8988T (cell line): ENCODE measurements around the gene LTO1.

Source experiments
- DNase-seq: peaks from one replicate; pipeline ENCODE4 v3.0.0; 2011

The LTO1 gene

GRCh38 chr11:69674886-69675714, at the start of gene LTO1:
LTO1 (minus strand) TSS chr11:69675353; CDS start chr11:69675239, 114 bp downstream.
- DNase-seq: peak; percentile 98

GRCh38 chr11:69721745-69722144, 46.6 kb upstream of the LTO1 start:
- peak; percentile 69 for DNase-seq

GRCh38 chr11:69721106-69721505, 46.0 kb upstream of the LTO1 start:
- DNase-seq: no peak

GRCh38 chr11:69718912-69719311, 43.8 kb upstream of the LTO1 start:
- DNase-seq: no peak

- DNase-seq: peak; percentile 95
Observed at GRCh38 chr11:69718147-69718546, 43.0 kb upstream of the LTO1 start.

GRCh38 chr11:69716891-69717747, 42.0 kb upstream of the LTO1 start:
- no peak for DNase-seq

- DNase-seq: no peak
Observed at GRCh38 chr11:69716099-69716498, 40.9 kb upstream of the LTO1 start.

GRCh38 chr11:69715446-69715845, 40.3 kb upstream of the LTO1 start:
- DNase-seq: no peak

- no peak for DNase-seq
Observed at GRCh38 chr11:69711822-69712801, 37.0 kb upstream of the LTO1 start.

GRCh38 chr11:69708736-69709401, 33.7 kb upstream of the LTO1 start:
- DNase-seq: no peak

- no peak for DNase-seq
Observed at GRCh38 chr11:69707176-69707575, 32.0 kb upstream of the LTO1 start.

- DNase-seq: no peak
Observed at GRCh38 chr11:69705901-69706787, 31.0 kb upstream of the LTO1 start.

- DNase-seq: no peak
Observed at GRCh38 chr11:69705351-69705811, 30.2 kb upstream of the LTO1 start.

GRCh38 chr11:69704508-69705253, 29.5 kb upstream of the LTO1 start:
- peak; percentile 74 for DNase-seq

- DNase-seq: no peak
Observed at GRCh38 chr11:69703768-69704507, 28.8 kb upstream of the LTO1 start, which contains the start of gene FGF19. FGF19 (minus strand) TSS chr11:69704022; CDS start chr11:69703876, 146 bp downstream.

- no peak for DNase-seq
Observed at GRCh38 chr11:69703453-69703767, 28.3 kb upstream of the LTO1 start.

- no peak for DNase-seq
Observed at GRCh38 chr11:69702769-69703452, 27.8 kb upstream of the LTO1 start.

- no peak for DNase-seq
Observed at GRCh38 chr11:69702239-69702691, 27.1 kb upstream of the LTO1 start.
